HG02938 (cell line): ENCODE results near the gene BTBD9.
"Not testable (repeated sequence)": the region's sequence is repeated elsewhere in the genome, so short reads cannot be mapped to it uniquely, and the experiment has no call there.

ENCODE experiments used
- ATAC-seq: cut with Tn5 transposase; IDR thresholded peaks from one replicate; pipeline ENCODE4 v1.9.1; 2021; ENCODE audit warnings: mild to moderate bottlenecking, moderate library complexity; ENCODE audit not compliant: unreplicated experiment

BTBD9 gene

DNA sequence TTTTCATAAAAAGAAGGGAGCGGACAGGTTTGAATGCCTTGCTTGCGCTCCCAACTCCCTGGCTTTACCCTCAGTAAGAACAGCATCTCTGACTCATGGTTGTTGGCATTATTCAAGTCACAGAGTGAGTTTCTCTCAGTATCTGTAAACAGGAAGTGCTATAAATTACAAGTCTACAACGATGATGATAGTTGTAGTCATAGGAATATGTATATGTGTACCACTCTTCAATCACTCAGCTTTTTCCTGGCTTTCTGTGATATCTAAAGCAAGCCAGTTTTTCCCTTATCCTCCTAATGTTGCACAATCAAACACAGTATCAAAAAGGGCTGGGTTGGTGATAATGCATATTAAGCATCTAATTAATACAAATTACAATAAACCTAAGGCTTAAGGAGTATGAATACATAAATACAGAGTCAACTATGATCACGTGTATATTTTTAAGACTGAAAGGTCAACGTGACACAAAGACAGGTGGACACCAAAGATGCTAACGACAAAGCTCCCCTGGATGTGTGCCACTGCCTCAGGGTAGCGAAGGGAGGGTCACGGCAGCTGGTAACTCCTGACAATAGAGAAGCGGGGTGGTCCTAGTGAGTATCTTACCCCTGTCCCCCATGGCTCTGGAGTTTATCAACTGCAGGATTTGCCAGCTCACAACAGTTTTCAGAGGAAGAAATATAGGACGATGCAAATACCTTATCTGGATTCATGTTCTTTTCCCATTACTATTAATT lies 202.8 kb downstream of the BTBD9 start:
- ATAC-seq = no peak

DNA sequence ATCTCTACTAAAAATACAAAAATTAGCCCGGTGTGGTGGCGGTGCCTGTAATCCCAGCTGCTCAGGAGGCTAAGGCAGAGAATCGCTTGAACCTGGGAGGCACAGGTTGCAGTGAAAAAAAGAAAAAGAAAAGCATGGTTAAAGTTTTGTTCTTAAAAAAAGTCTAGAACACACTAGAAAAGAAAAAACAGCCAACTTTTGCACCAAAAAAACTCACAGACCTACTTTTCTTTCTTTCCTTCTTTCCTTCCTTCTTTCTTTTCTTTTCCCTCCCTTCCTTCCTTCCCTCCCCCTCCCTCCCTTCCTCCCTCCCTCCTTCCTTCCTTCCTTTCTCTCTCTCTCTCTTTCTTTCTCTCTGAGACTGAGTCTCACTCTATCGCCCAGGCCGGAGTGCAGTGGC lies 204.4 kb downstream of the BTBD9 start:
- no peak for ATAC-seq

DNA sequence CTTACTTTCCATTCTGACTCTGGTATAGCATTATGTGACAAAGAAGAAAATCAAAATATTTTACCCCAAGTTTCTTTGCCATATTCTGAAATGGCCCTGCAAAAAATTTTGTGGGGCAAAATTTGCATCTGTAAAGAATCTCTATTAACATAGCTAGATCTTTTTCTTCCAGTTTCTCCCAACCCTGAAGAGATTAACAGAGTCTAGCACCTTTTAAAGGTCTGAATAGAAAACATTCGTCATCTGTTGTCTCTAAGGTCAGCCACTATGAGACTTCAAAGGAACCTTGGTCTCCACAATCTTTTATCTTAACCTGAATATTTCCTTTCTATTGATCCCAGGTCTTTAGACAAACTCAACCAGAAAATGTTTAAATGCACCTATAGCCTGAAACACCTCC lies 205.7 kb downstream of the BTBD9 start:
- ATAC-seq = no peak

DNA sequence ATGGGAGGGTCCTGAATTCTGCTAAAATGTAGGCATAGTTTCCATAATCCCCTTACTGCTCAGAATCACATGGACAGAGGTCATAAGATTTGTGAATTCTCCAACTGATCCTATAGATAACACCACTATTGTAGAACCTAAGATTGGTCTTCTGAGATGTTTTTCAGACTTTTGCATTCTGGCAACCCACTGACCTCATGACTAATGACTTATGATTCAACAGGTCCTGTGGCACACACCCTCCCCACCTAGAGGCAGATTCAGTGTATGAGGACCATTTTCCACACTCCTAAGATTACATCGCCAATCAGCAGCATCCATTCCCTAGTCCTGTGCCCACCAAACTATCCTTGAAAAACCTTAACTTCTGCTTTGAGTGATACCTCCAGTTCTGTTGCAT lies 207.2 kb downstream of the BTBD9 start:
- no peak for ATAC-seq

DNA sequence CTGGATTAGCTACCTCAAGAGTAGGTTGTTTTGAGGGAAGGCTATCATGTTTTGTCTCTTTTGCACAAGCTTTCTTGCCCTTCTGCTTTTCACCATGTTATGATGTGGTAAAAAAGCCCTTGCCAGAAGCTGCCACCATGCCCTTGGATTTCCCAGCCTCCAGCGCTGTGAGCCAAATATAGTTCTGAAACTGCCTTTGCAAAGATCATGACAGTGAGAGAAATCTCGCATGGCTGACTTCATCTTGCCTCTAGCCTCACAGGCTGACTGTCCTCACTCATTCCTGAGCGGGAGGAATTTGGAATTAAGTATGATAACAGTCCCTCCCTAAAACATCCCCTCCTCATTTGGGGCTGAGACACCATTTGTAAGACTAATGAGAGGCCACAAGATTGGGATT lies 207.7 kb downstream of the BTBD9 start:
- ATAC-seq = no peak

DNA sequence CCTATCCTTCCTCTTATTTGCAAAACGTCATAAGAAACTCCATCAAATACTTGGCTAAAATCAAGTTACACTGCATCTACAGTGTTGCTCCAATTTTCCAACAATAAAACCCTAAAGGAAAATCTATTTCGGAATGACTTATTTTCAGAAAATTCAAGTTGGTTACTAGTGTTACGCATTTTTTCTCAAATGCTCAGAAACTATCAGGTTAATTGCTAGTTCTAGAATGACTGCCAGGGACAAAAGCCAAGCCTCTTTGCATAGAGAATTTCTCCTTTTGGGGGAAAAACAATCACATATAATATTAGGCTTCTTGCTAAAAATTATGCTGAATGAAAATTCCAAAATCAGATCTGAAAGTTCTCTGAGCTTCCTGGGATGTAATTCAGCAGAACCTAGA lies 210.2 kb downstream of the BTBD9 start:
- ATAC-seq = no peak

DNA sequence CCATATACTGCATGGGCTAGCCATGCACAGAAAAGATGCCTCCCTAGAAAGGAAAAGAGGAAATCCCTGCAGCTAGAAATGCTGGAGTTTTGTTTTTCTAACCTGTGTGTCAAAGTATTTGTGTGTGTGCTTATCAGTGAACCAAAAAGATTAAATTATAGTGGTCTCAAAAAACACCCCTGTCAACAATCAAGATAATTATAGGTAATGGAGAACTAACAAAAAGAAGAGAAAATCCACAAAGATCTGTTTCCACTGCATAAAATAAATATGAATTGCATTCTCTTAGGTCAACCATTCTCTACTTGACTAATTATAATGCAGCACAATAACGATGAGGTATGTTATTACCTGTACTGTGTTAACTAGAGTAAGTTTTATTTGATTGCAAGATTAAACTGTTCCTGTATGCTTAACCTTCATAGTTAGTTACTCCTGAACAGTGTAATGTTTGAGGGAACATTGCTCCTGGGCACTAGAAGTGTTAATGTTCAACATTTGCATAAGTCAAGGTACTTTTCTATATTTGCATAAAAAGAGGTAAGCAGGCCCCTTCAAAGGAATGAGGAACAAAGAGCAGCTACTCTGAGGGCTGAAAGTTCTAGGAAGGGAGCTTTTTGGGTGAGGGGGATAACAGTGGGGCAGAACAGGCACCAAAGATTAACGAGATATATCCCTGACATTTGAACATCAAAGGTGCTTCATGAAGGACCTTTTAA lies 212.1 kb downstream of the BTBD9 start:
- ATAC-seq = peak; percentile 62

DNA sequence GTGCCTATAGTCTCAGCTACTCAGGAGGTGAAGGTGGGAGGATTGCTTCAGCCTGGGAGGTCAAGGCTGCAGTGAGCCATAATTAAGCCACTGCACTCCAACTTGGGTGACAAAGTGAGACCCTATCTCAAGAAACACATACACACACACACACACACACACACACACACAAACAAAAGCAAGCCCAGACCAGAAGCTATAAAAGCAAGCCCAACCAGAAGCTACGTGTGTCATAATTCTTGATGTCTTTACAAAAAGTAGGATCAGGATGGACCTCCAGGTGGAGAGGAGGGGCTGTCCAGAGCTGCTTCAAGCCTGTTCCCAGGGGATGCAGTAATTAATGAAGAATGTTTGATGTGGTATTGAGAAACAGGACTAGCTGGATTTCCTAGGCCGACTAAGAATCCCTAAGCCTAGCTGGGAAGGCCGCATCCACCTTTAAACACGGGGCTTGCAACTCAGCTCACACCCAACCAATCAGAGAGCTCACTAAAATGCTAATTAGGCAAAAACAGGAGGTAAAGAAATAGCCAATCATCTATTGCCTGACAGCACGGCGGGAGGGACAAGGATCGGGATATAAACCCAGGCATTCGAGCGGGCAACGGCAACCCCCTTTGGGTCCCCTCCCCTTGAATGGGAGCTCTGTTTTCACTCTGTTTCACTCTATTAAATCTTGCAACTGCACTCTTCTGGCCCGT lies 213.8 kb downstream of the BTBD9 start:
- not testable (repeated sequence) for ATAC-seq

DNA sequence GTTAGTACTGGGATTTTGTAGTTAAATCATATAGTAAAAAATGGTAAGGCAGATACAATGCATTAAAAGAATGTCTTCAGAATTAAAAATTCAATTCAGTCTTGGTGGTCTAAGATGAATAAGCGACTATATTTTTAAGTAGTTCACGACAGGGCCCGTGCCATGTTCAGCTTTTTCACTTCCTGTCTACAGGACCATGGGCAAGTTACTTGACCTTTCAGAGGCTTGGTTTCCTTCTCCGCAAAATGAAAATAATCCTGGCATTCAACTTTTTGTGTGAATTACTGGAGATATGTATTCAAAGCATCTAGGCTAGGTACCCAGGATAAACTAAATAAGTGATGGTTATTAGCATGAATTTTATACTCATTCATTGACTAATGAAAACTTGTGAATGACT lies 216.0 kb downstream of the BTBD9 start:
- no peak for ATAC-seq

DNA sequence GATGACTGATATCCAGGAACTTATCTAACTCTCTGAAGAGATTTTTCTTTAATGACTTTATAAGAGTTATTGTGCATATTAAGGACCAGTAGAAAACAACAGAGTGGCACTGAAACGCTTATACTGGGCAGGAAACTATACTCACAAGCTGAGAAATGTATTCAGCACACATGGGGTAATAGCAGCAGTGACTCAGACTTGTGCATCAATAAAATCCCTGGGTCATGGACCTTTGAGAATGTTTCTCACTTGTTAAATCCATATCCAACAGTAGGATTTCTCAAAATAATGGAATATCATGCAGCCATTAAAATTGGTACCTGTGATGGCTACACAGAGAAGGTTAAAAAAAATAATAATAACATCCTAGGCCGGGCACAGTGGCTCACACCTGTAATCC lies 219.5 kb downstream of the BTBD9 start:
- ATAC-seq = no peak

DNA sequence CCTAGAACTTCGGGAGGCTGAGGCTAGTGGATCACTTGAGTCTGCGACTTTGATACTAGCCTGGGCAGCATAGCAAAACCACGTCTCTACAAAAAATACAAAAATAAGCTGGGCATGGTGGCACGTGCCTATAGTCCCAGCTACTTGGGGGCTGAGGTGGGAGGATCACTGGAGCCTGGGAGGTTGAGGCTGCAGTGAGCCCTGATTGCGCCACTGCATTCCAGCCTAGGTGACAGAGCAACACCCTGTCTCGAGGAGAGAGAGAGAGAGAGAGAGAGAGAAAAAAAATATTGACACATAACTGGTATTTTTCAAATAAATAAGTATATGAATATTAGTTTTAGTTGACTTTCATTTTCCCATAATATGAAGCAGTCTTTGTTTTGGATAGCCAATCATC lies 222.2 kb downstream of the BTBD9 start:
- ATAC-seq = no peak

DNA sequence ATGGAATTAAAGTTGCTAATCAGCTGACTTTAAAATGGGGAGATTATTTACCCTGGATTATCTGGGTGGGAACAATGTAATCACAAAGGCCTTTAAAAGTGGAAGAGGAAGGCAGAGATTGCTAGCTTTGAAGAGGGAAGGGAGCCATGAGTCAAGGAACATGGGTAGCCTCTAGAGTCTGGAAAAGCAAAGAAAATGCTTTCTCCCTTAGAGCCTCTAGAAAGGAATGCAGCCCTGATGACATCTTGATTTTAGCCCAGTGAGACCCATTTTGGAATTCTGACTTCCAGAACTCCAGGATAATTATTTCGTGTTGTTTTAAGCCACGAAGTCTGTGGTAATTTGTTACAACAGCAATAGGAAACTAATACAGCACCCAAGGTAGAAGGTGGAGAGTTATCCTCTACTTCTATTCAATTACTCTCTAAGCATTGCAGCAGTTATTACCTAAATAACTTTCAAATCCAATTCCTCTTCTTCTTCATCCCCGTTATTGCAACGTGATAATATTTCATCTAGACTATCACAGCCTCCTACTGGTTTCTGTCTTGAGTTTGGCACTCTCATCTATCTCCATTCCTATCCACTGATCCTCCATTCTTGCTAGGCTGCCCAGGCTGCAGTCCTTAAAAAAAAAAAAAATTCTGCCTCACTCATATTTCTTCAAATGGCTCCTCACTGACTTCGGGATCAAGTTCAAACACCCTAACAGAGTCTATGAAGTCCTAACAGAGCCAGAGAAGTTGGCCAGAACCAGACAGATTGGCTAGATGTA lies 224.3 kb downstream of the BTBD9 start:
- no peak for ATAC-seq

DNA sequence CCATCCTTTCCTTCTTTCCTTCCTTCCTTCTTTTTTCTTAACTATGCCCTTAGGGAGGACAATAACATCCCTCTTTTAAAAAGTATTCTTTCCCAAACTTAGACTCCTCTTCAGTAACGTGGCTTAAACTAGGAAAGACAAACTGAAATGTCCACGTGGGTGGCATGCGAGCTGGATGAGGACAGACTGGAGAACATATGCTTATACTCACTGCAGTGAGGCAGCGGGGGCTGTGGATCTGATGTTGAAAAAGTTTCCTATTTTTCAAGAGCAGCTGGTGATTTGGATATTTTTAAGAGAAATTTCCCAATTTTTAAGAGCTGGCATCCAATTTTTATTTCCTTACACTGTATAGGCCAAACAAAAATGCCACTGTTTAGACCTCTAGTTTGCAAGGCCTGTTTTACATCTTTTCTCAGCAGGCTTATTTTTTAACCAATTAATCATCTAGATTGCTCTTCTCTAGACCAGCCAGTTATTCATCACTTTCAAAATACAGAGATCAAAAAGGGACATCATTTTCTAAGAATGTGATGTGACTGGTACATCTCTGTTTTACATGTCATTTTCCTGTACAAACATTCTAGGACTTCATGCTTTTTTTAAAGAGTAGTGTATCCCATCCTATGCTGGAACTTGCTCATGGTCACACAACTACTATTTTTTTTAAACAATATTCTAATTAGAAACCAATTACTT lies 226.5 kb downstream of the BTBD9 start:
- no peak for ATAC-seq

DNA sequence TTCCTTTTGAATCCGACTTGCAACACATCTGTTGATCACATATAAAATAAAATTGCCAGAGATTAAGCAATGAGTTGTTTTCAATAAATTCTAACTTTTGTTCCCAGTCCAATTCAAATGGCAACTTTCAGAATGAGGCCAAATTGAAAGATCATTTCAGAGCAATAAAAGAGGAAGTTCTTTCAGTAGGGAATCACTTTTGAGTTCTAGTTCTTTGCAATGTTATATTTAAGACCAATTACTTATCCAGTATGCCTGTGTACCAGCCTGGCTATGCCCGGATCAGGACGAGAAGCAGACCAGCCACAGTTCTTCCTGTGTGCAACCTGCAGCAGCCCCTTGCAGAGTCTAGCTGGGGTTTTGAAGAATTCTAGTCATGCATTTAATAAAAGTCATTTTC lies 232.5 kb downstream of the BTBD9 start:
- ATAC-seq = no peak

DNA sequence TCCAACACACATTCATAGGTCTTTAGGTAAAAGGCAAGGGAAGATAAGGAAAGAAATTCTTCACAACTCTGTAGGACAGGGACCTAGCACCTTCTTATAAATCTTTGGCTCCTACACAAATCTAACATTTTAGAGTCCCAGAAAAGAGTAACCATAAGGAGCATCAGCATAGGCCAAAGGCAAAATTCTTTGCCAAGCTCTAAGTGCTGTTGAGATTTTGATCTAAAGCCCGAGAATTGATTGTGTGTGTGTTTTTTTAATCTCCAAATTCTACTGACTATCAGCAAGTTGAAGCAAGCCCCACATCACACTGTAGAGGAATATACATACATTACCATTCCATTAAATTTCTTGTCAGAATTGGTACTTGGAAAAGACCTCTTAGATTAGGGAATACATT lies 233.6 kb downstream of the BTBD9 start:
- ATAC-seq = no peak

DNA sequence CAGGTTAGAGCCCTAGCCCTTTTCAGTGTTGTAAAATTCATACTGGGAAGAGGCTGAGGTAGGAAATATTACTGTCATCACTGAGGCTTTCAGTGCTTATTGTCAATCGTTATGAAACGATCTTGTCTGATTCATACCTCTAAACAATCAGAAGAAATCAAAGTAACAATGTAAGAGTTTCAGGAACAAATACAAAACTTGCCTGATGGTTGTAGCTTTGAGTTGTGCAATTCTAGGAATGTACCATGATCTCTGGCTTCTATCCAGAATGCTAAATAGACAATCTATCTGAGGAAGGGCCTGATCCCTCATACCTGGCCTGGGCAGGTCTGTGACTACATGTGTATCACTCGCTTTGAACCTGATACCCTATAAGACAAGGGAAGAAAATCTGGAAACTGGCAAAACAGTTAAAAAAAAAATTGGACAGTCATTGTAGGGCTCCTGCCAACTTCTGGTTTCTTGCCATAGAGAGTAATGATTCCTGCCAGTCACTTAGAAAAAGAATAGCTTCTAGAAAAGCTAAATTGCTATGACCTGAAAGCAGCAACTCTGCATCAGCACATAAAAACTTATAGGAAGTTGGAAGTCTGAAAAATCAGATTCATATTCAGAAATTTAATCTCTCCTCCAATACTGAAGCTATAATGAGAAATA lies 234.7 kb downstream of the BTBD9 start:
- ATAC-seq = no peak

DNA sequence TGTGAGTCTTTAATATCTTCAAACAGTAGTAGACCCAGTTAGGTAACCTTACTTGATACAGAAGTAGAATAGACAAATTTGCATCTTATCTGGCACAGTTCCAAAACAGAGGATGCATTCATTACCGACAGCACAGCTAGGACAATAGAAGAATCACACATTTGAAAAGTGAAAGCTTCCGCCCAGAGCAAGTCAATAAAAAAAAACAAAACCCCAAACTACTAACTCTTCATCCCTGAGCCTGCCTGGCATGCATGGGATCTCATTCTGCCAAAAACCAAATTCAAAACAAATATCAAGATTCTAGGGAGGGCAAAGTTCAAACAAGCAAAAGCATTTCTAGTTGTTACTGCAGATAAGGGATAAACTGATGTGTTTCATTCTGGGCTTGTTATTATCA lies 235.4 kb downstream of the BTBD9 start:
- ATAC-seq = no peak

DNA sequence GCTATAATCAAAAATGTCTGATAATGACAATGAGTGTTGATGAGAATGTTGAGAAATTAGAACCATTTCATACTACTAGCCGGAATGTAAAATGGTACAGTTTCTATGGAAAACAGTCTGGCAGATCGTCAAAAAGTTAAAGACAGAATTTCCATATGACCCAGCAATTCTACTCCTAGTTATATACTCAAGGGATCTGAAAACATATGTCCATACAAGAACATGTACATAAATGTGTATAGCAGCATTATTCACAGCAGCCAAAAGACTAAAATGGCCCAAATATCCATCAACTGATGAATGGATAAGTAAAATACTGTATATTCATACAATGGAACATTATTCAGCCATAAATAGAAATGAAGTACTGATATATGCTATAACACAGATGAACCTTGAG lies 236.2 kb downstream of the BTBD9 start:
- ATAC-seq = no peak

DNA sequence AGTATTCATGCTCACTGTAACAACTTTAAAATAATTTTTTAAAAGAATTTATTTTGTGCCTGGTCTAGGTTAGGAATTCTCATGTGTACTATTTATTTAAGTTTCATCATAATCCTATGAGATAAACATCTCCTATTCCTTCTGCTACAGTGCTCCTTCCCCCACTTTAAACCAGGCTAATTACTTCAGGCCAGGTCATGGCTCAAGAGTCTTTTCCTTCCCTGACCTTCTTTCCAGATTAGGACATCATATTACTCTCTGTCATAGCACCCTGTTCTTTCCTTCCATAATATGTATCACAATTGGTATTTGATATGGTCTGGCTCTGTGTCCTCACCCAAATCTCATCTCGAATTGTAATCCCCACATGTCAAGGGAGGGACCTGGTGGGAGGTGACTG lies 239.0 kb downstream of the BTBD9 start:
- ATAC-seq = no peak

DNA sequence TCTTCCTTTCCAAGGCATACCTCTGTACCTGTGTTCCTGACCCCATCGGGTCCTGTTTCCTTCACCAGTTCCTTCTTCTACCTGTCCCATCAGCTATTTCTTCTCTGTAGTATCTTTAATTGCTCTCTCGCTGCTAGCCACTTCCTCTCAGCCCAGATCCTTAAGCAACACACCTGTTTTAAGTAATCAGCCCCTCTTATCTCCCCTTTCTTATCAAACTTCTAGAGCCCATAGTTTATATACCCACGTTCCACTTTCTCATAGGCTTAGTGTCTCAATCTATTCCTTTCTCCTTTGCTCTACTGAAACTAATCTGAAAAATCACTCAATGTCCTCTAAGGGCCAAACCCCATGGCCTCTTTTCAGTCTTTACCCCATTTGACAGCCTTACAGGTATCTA lies 239.6 kb downstream of the BTBD9 start:
- no peak for ATAC-seq
